SK-N-SH treated with all-trans-retinoic acid at 6 μM for 48 hours (cell line): ENCODE data around the gene TMEM63A.

ENCODE experiments used
- ARNTL ChIP-seq: fragments of 450-650 bp; formaldehyde crosslinking; IDR thresholded peaks from 2 replicates; pipeline ENCODE4 v1.5.0; 2020; ENCODE audit warnings: low read depth, mild to moderate bottlenecking, moderate library complexity, borderline replicate concordance
- CSDC2 ChIP-seq: fragments of 250-450 bp; sonication (Bioruptor Pico); IDR thresholded peaks from 2 replicates; pipeline ENCODE4 v1.5.0; 2020; ENCODE audit warnings: mild to moderate bottlenecking, moderate library complexity
- ESRRG ChIP-seq: fragments of 250-450 bp; sonication (Bioruptor Pico); IDR thresholded peaks from 2 replicates; pipeline ENCODE4 v1.6.1; 2021; ENCODE audit warnings: mild to moderate bottlenecking
- PATZ1 ChIP-seq: fragments of 250-450 bp; sonication (Bioruptor Pico); IDR thresholded peaks from 2 replicates; pipeline ENCODE4 v1.8.0; 2020; ENCODE audit warnings: mild to moderate bottlenecking, moderate library complexity, borderline replicate concordance
- TCF4 ChIP-seq: fragments of 250-450 bp; sonication (Bioruptor Pico); IDR thresholded peaks from 2 replicates; pipeline ENCODE4 v1.8.0; 2021; ENCODE audit warnings: mild to moderate bottlenecking, moderate library complexity, borderline replicate concordance
- TOX ChIP-seq: fragments of 250-450 bp; sonication (Bioruptor Pico); IDR thresholded peaks from 2 replicates; pipeline ENCODE4 v1.8.0; 2021; ENCODE audit warnings: mild to moderate bottlenecking, moderate library complexity, borderline replicate concordance
- ZFP3 ChIP-seq: fragments of 250-450 bp; sonication (Bioruptor Pico); IDR thresholded peaks from 2 replicates; pipeline ENCODE4 v1.5.0; 2020; ENCODE audit warnings: mild to moderate bottlenecking, moderate library complexity
- ZFP30 ChIP-seq: fragments of 450-650 bp; formaldehyde crosslinking; IDR thresholded peaks from 2 replicates; pipeline ENCODE4 v1.5.0; 2022; ENCODE audit warnings: mild to moderate bottlenecking, moderate library complexity
- ZNF565 ChIP-seq: fragments of 450-650 bp; formaldehyde crosslinking; conservative IDR thresholded peaks from 2 replicates; pipeline ENCODE4 v1.5.0; 2020; ENCODE audit warnings: low read depth, mild to moderate bottlenecking, moderate library complexity
- ZNF70 ChIP-seq: fragments of 450-650 bp; formaldehyde crosslinking; IDR thresholded peaks from 2 replicates; pipeline ENCODE4 v1.5.0; 2020; ENCODE audit warnings: mild to moderate bottlenecking, moderate library complexity

- TF ChIP-seq ZFP3 (CRISPR knock-in tag) (no peak), TCF4 (CRISPR knock-in tag) (no peak), ARNTL (no peak), TOX (no peak), ZFP30 (CRISPR knock-in tag) (no peak), ZNF70 (CRISPR knock-in tag) (no peak), PATZ1 (CRISPR knock-in tag) (no peak), ESRRG (CRISPR knock-in tag) (no peak), ZNF565 (CRISPR knock-in tag) (no peak), CSDC2 (CRISPR knock-in tag) (no peak)
Measured at GRCh38 chr1:225917536-225917935, 35.4 kb upstream of the TMEM63A start.
